Ishikawa (cell line): ENCODE results near the gene APBB2.

Experiments used
- CEBPB ChIP-seq: IDR thresholded peaks from 2 replicates; pipeline ENCODE4 v1.6.1; 2012
- CREB1 ChIP-seq: IDR thresholded peaks from 2 replicates; pipeline ENCODE4 v1.6.1; 2012; ENCODE audit warnings: low read depth
- EGR1 ChIP-seq: IDR thresholded peaks from 2 replicates; pipeline ENCODE4 v1.6.1; 2012
- EP300 ChIP-seq: IDR thresholded peaks from 2 replicates; pipeline ENCODE4 v1.6.1; 2012; ENCODE audit warnings: borderline replicate concordance
- FOXM1 ChIP-seq: IDR thresholded peaks from 2 replicates; pipeline ENCODE4 v1.6.1; 2012; ENCODE audit warnings: low read depth, borderline replicate concordance
- NFIC ChIP-seq: IDR thresholded peaks from 2 replicates; pipeline ENCODE4 v1.6.1; 2012
- RAD21 ChIP-seq: IDR thresholded peaks from 2 replicates; pipeline ENCODE4 v1.6.1; 2012; ENCODE audit warnings: low read depth
- TAF1 ChIP-seq: IDR thresholded peaks from 2 replicates; pipeline ENCODE4 v1.6.1; 2012; ENCODE audit warnings: low read depth, mild to moderate bottlenecking
- TCF12 ChIP-seq: IDR thresholded peaks from 2 replicates; pipeline ENCODE4 v1.6.1; 2012; ENCODE audit warnings: low read depth
- TEAD4 ChIP-seq: IDR thresholded peaks from 2 replicates; pipeline ENCODE4 v1.6.1; 2012
- YY1 ChIP-seq: IDR thresholded peaks from 2 replicates; pipeline ENCODE4 v1.6.1; 2012; ENCODE audit warnings: low read depth
- ZBTB7A ChIP-seq: IDR thresholded peaks from 2 replicates; pipeline ENCODE4 v1.6.1; 2012; ENCODE audit warnings: low read depth
- TF ChIP-seq, protein P1 (sequence below): IDR thresholded peaks from 2 replicates; pipeline ENCODE4 v1.6.1; 2012; ENCODE audit warnings: low read depth, mild to moderate bottlenecking
- TF ChIP-seq, protein P2 (sequence below): IDR thresholded peaks from 2 replicates; pipeline ENCODE4 v1.6.1; 2012
- TF ChIP-seq, protein P3 (sequence below): IDR thresholded peaks from 2 replicates; pipeline ENCODE4 v1.6.1; 2012

APBB2 gene

DNA sequence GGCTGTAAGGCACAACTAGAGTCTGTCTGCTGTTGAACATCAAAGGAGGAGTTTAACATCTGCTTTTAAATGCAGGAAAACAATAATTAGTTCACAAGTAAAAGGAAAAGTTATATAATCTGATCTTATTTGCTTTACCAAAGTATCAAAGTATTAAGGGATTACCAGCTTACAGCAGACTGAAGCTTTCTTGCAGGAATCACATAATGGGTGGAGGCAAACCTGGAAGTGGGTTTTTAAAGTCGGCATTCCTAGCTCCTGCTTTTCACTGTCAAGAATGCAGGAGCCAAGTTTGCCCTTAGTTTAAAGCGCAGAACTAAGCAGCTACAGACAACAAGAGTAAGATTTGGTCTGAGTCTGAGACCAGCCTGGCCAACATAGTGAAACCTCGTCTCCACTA is 122.2 kb downstream of the APBB2 start:
- TF ChIP-seq NFIC = no peak
- TF ChIP-seq, protein P1, sequence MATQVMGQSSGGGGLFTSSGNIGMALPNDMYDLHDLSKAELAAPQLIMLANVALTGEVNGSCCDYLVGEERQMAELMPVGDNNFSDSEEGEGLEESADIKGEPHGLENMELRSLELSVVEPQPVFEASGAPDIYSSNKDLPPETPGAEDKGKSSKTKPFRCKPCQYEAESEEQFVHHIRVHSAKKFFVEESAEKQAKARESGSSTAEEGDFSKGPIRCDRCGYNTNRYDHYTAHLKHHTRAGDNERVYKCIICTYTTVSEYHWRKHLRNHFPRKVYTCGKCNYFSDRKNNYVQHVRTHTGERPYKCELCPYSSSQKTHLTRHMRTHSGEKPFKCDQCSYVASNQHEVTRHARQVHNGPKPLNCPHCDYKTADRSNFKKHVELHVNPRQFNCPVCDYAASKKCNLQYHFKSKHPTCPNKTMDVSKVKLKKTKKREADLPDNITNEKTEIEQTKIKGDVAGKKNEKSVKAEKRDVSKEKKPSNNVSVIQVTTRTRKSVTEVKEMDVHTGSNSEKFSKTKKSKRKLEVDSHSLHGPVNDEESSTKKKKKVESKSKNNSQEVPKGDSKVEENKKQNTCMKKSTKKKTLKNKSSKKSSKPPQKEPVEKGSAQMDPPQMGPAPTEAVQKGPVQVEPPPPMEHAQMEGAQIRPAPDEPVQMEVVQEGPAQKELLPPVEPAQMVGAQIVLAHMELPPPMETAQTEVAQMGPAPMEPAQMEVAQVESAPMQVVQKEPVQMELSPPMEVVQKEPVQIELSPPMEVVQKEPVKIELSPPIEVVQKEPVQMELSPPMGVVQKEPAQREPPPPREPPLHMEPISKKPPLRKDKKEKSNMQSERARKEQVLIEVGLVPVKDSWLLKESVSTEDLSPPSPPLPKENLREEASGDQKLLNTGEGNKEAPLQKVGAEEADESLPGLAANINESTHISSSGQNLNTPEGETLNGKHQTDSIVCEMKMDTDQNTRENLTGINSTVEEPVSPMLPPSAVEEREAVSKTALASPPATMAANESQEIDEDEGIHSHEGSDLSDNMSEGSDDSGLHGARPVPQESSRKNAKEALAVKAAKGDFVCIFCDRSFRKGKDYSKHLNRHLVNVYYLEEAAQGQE = no peak
- no peak for TF ChIP-seq CEBPB
- no peak for TF ChIP-seq FOXM1

DNA sequence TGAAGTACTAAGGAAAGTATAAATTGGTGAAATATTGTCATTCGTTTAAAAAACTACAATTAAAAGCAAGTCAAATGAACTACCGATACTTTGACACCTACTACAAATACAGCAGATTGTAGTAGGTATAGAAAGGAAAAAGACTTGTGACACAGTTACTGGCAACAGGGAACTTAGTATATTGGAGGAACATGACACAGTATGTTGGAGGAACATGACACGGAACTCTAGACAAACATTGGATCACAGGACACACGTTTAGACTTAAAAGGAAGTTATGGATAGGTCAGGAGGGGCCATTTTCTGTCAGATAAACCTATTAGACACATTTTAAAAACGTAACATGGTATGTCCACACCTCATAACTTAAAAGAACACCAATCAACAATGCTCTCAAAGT is 132.5 kb downstream of the APBB2 start:
- TF ChIP-seq FOXM1 = no peak
- no peak for TF ChIP-seq TCF12
- no peak for TF ChIP-seq NFIC
- TF ChIP-seq YY1 = no peak
- no peak for TF ChIP-seq EGR1
- no peak for TF ChIP-seq TEAD4
- no peak for TF ChIP-seq CEBPB
- TF ChIP-seq EP300 = no peak
- TF ChIP-seq CREB1 = no peak
- TF ChIP-seq, protein P1 = no peak
- TF ChIP-seq RAD21 = no peak
- TF ChIP-seq, protein P2, sequence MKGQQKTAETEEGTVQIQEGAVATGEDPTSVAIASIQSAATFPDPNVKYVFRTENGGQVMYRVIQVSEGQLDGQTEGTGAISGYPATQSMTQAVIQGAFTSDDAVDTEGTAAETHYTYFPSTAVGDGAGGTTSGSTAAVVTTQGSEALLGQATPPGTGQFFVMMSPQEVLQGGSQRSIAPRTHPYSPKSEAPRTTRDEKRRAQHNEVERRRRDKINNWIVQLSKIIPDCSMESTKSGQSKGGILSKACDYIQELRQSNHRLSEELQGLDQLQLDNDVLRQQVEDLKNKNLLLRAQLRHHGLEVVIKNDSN = no peak
- TF ChIP-seq, protein P3, sequence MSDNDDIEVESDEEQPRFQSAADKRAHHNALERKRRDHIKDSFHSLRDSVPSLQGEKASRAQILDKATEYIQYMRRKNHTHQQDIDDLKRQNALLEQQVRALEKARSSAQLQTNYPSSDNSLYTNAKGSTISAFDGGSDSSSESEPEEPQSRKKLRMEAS = no peak
- no peak for TF ChIP-seq TAF1
- TF ChIP-seq ZBTB7A = no peak

DNA sequence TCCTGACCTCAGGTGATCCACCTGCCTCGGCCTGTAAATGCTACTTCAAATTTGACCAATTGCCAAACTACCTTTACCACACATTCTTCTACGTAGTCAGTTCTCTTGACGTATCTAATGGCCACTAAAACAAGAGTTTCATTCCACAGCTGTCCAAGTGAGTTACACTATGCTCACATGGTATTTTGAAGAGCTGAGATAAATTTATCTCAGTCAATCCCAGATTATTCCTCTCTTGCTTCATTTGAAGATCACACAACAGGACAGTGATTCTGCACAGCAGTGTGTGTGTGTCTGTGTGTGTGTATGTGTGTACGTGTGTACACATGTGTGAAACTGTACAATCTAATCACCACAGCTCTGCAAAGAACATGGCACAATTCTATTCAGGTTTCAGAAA is 133.4 kb downstream of the APBB2 start:
- no peak for TF ChIP-seq CEBPB
- no peak for TF ChIP-seq RAD21
- TF ChIP-seq, protein P2 = no peak
- TF ChIP-seq EGR1 = no peak
- TF ChIP-seq, protein P3 = no peak
- TF ChIP-seq YY1 = no peak
- TF ChIP-seq ZBTB7A = no peak
- TF ChIP-seq, protein P1 = no peak
- TF ChIP-seq EP300 = no peak
- no peak for TF ChIP-seq FOXM1
- TF ChIP-seq TCF12 = no peak
- no peak for TF ChIP-seq TAF1
- no peak for TF ChIP-seq NFIC
- no peak for TF ChIP-seq CREB1
- TF ChIP-seq TEAD4 = no peak

DNA sequence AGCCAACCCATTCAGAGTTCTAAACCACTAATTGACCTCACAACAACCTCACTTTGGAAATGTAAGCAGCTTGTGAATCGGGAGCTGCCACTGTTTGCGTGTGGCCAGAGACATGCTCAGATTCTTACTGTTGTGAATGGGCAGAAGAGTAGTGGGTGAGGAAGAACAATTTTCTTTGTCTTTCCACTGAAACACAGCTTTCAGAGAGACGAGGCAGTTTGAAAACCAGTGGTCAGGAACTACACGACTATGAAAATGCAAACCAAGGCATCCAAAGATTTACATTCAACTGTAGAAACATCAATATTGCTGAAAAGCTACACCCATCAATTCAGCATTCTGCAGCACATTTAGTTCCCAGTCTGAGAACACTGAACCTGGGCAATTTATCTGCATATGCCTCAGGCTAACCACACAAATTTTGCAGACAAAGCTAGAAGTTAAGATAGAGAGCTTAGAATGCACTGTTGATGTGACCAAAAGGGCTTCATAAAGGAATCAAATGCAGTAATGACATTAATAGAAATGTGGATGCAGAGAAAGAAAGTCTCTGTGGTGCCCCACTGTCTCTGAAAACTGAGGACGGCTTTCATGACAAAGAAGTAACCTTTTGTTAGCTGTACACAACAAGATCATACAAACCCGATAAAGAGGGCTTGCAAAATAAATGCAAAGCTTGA is 134.3 kb downstream of the APBB2 start:
- TF ChIP-seq CREB1 = no peak

DNA sequence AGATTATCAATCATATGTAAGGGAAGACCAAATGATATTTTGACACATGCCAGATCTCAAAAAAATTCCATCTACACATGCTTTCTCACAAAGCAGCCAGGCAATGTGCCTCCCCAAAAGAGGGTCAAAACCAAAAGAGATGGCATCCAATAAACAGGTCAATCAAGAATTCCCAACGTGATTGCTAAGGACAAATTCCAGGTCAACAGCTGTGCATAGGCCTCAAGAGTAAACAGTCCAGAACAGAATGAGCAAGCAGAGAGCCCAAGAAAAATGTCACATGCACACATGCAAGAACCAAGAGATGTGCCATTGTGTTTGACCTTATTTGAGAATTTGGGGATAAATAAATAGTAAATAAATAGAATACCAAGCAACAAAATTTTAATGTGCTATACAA is 136.7 kb downstream of the APBB2 start:
- TF ChIP-seq YY1 = no peak
- TF ChIP-seq TEAD4 = no peak
- no peak for TF ChIP-seq RAD21
- TF ChIP-seq CEBPB = no peak
- no peak for TF ChIP-seq NFIC
- TF ChIP-seq, protein P2 = no peak
